Measurements from ENCODE around the gene CHAD.
A peak's percentile ranks its signal among the peaks of the same experiment; 100 is the strongest.
"Not testable (repeated sequence)": the region's sequence is repeated elsewhere in the genome, so short reads cannot be mapped to it uniquely, and the experiment has no call there.

The CHAD gene

GRCh38 chr17:50426814-50427787 is 41.6 kb downstream of the CHAD start:
- DNase-seq (ENCODE audit: low read depth in 2 of 2), result no peak

GRCh38 chr17:50426472-50426782 is 42.3 kb downstream of the CHAD start:
- DNase-seq (ENCODE audit: low read depth in 2 of 2), result no peak

GRCh38 chr17:50425682-50426471 is 42.8 kb downstream of the CHAD start, which contains the start of gene ACSF2:
TSS of gene ACSF2 (plus strand) at chr17:50426218. CDS start at chr17:50426262, 44 bp downstream.
- peak; percentile 48 to 62 for DNase-seq (ENCODE audit: low read depth in 2 of 2)

- DNase-seq (ENCODE audit: low read depth in 2 of 2), result no peak
Measured at GRCh38 chr17:50424996-50425681, 43.5 kb downstream of the CHAD start.

GRCh38 chr17:50424246-50424995 is 44.3 kb downstream of the CHAD start:
- DNase-seq (ENCODE audit: low read depth in 2 of 2), result no peak

GRCh38 chr17:50423553-50424159 is 45.0 kb downstream of the CHAD start:
- DNase-seq (ENCODE audit: low read depth in 2 of 2), result no peak

- DNase-seq (ENCODE audit: low read depth in 2 of 2), result no peak
Measured at GRCh38 chr17:50422738-50423137, 45.9 kb downstream of the CHAD start.

- DNase-seq (ENCODE audit: low read depth in 2 of 2), result no peak
Measured at GRCh38 chr17:50421308-50422051, 47.2 kb downstream of the CHAD start.

GRCh38 chr17:50420419-50421112 is 48.1 kb downstream of the CHAD start:
- DNase-seq (ENCODE audit: low read depth in 2 of 2), result no peak

- DNase-seq (ENCODE audit: low read depth in 2 of 2), result not testable (repeated sequence)
Measured at GRCh38 chr17:50419577-50419976, 49.1 kb downstream of the CHAD start.

GRCh38 chr17:50414808-50415207 is 53.9 kb downstream of the CHAD start:
- DNase-seq (ENCODE audit: low read depth in 2 of 2), result no peak

Data from activated CD4-positive, alpha-beta T cell treated with anti-CD3 and anti-CD28 coated beads for 24 hours (primary cell).